Right lung (tissue), 5 donors: ENCODE measurements around the gene WDR90. TPM values are rescaled to one million over a fixed set of nuclear protein-coding genes. Genes with fewer than 3 reads are reported as not detected.
"Not testable (repeated sequence)": the region's sequence is repeated elsewhere in the genome, so short reads cannot be mapped to it uniquely, and the experiment has no call there.

Experiments used
- DNase-seq, 2 donors: peaks; one replicate each; pipeline ENCODE4 v3.0.0-alpha.2; 2013
- polyA plus RNA-seq, 5 donors: library from polyadenylated mRNA; unstranded; fragments of 120-200 nt; gene quantifications; one replicate each; pipeline versions ENCODE4 v1.2.1 to v1.2.3, GENCODE V29; 2013; ENCODE audit warnings: inconsistent platforms in 1 of 5, low replicate concordance in 1 of 5; ENCODE audit not compliant: insufficient read length in 5 of 5, insufficient read depth in 1 of 5

WDR90 gene
- polyA plus RNA-seq, 5 donors = 31.5 to 52.8 (median 39.5) TPM

GRCh38 chr16:706189-707061 is 57.3 kb downstream of the WDR90 start:
- no peak for DNase-seq

GRCh38 chr16:707062-707538 is 57.9 kb downstream of the WDR90 start:
- no peak for DNase-seq

- no peak for DNase-seq
Measured at GRCh38 chr16:708019-708418, 58.9 kb downstream of the WDR90 start.

GRCh38 chr16:708959-709358 is 59.8 kb downstream of the WDR90 start:
- DNase-seq = no peak

GRCh38 chr16:709566-710499 is 60.7 kb downstream of the WDR90 start:
- DNase-seq = no peak

GRCh38 chr16:710500-711075 is 61.4 kb downstream of the WDR90 start:
- DNase-seq = no peak

- DNase-seq = no peak
Measured at GRCh38 chr16:711084-711483, 61.9 kb downstream of the WDR90 start.

GRCh38 chr16:711548-712320 is 62.6 kb downstream of the WDR90 start:
- DNase-seq = peak; percentile 48 to 55

GRCh38 chr16:712740-713250 is 63.6 kb downstream of the WDR90 start:
- not testable (repeated sequence) for DNase-seq

GRCh38 chr16:714079-714478 is 64.9 kb downstream of the WDR90 start:
- no peak for DNase-seq

GRCh38 chr16:714558-715476 is 65.7 kb downstream of the WDR90 start, which contains the start of gene METRN:
METRN (plus strand) TSS chr16:715118; CDS start chr16:715290, 172 bp downstream.
- DNase-seq = peak; percentile 85 to 90

- no peak for DNase-seq
Measured at GRCh38 chr16:715477-716199, 66.5 kb downstream of the WDR90 start.

GRCh38 chr16:716200-716568 is 67.0 kb downstream of the WDR90 start:
- DNase-seq = peak in 1 of 2 donors; percentile 53

GRCh38 chr16:716768-717325 is 67.7 kb downstream of the WDR90 start:
- no peak for DNase-seq
